GM23248 (cell line): Measurements from ENCODE around the gene OSBPL5.

Experiments
- EZH2 ChIP-seq: fragments of 200-600 bp; sonication (generic); IDR thresholded peaks from 2 replicates; pipeline ENCODE4 v1.6.1; 2018; ENCODE audit warnings: antibody characterized with exemption, mild to moderate bottlenecking; ENCODE audit not compliant: insufficient read depth, poor library complexity, severe bottlenecking
- EZH2phosphoT487 ChIP-seq: fragments of 200-600 bp; sonication (generic); IDR thresholded peaks from 2 replicates; pipeline ENCODE4 v1.6.1; 2018; ENCODE audit warnings: antibody characterized with exemption, moderate library complexity, mild to moderate bottlenecking, low read depth; ENCODE audit not compliant: insufficient read depth

DNA sequence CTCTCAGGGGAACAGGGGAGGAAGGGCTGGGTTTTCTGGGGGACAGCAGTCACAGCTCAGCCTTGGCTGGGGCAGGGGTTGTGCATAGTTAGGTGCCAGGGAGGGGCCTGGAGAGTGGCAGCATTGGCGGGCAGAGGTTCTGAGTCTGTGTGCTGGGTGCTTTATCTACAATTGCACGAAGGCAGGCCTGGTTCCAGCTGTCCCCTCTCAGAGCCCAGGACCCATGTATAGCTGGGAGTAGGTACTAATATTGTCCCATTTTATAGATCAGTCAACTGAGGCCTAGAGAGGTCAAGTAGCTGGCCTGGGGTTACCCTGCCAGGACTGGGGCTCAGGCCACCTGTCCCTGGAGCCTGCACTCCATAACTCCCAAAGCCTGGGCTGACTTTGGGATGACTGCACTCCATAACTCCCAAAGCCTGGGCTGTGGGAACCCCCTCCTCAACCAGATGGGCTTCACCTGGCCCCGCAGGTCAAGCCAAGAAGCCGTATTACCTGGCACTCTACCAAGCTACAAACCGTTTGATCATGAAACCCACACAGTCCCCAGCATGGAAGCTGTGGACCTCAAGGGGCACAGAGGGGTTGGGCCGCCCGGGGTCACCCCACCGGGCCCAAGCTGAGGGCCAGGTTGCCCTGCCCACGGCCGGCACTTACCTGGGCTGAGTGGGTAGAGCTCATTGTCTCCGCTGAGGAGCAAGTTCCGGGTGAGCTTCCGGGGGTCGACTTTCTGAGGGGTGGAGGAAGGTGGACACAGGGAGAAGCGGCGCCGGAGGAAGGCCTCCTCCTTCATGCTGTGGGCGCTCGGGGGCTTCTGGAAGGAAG lies 36.5 kb downstream of the OSBPL5 start:
- TF ChIP-seq EZH2 (no peak), EZH2phosphoT487 (no peak)
